GM19099 (cell line): Measurements from ENCODE around the gene ZBTB20.

ENCODE experiments used
- POLR2A ChIP-seq: IDR thresholded peaks from 3 replicates; pipeline ENCODE4 v1.6.1; 2011; ENCODE audit warnings: low read depth; ENCODE audit not compliant: insufficient read length; ENCODE audit errors: extremely low read depth

ZBTB20 gene

GRCh38 chr3:114887806-114888205 is 259.3 kb downstream of the ZBTB20 start:
- TF ChIP-seq POLR2A: no peak

- no peak for TF ChIP-seq POLR2A
Measured at GRCh38 chr3:114886905-114887304, 260.2 kb downstream of the ZBTB20 start.

- TF ChIP-seq POLR2A: no peak
Measured at GRCh38 chr3:114884213-114884923, 262.7 kb downstream of the ZBTB20 start.

- no peak for TF ChIP-seq POLR2A
Measured at GRCh38 chr3:114880078-114880477, 267.0 kb downstream of the ZBTB20 start.

GRCh38 chr3:114879059-114880031 is 267.7 kb downstream of the ZBTB20 start:
- no peak for TF ChIP-seq POLR2A

- TF ChIP-seq POLR2A: no peak
Measured at GRCh38 chr3:114878114-114878839, 268.8 kb downstream of the ZBTB20 start.

- TF ChIP-seq POLR2A: no peak
Measured at GRCh38 chr3:114877378-114878113, 269.5 kb downstream of the ZBTB20 start.

GRCh38 chr3:114874522-114874971 is 272.5 kb downstream of the ZBTB20 start:
- TF ChIP-seq POLR2A: no peak

GRCh38 chr3:114873591-114873990 is 273.5 kb downstream of the ZBTB20 start:
- no peak for TF ChIP-seq POLR2A

- no peak for TF ChIP-seq POLR2A
Measured at GRCh38 chr3:114872588-114872987, 274.5 kb downstream of the ZBTB20 start.

- no peak for TF ChIP-seq POLR2A
Measured at GRCh38 chr3:114872050-114872449, 275.0 kb downstream of the ZBTB20 start.

- no peak for TF ChIP-seq POLR2A
Measured at GRCh38 chr3:114867835-114868503, 279.1 kb downstream of the ZBTB20 start.

- TF ChIP-seq POLR2A: no peak
Measured at GRCh38 chr3:114867359-114867758, 279.7 kb downstream of the ZBTB20 start.

GRCh38 chr3:114866430-114866829 is 280.7 kb downstream of the ZBTB20 start:
- TF ChIP-seq POLR2A: no peak
